A549 (cell line): ENCODE results near the gene GBGT1. TPM values are rescaled to one million over a fixed set of nuclear protein-coding genes. Genes with fewer than 3 reads are reported as not detected.

Source experiments
- ATAC-seq, 2 experiments: fragments of 200-7000 bp in 1 of 2; fragments of >200 bp in 1 of 2; cut with Nextera tagmentation in 1 of 2; cut with Tn5 transposase in 1 of 2; 3 replicates each; pipeline versions ENCODE4 v1.8.0 to v1.9.1; 2018 to 2020; ENCODE audit warnings: mild to moderate bottlenecking in 1 of 2, moderate library complexity in 1 of 2
- CTCF ChIA-PET: fragments of 300-600 bp; sonication (Branson Sonifier 250); formaldehyde crosslinking; extraction: SDS; loops from one replicate; lab custom pipeline; 2021; ENCODE audit warnings: antibody characterized with exemption, inconsistent platforms; lab: Yijun Ruan, JAX
- POLR2A ChIA-PET: fragments of 350-600 bp; formaldehyde crosslinking; extraction: SDS; loops from one replicate; lab custom pipeline; 2021; ENCODE audit warnings: antibody characterized with exemption, inconsistent platforms; lab: Yijun Ruan, JAX
- DNase-seq, 2 experiments: peaks; one replicate each; pipeline versions ENCODE4 v3.0.0 to v3.0.0-alpha.2; 2011 to 2016; ENCODE audit warnings: low read depth in 1 of 2, low spot score in 1 of 2
- FAIRE-seq: peaks from 2 replicates; lab custom pipeline; 2011; peaks lifted over from hg19 to GRCh38; lab: Jason Lieb, UNC
- H3K27ac ChIP-seq, 2 experiments: fragments of >200 bp; sonication (Bioruptor Twin); formaldehyde crosslinking; 3 replicates each; pipeline ENCODE4 v1.5.1; 2016 to 2017
- H3K4me1 ChIP-seq: fragments of >200 bp; sonication (Bioruptor Twin); formaldehyde crosslinking; 3 replicates; pipeline ENCODE4 v1.6.1; 2016
- H3K4me2 ChIP-seq: fragments of >200 bp; sonication (Bioruptor Twin); formaldehyde crosslinking; 3 replicates; pipeline ENCODE4 v1.6.1; 2016
- H3K4me3 ChIP-seq: fragments of >200 bp; sonication (Bioruptor Twin); formaldehyde crosslinking; 3 replicates; pipeline ENCODE4 v1.5.1; 2016
- H3K9me3 ChIP-seq: fragments of >200 bp; sonication (Bioruptor Twin); formaldehyde crosslinking; 3 replicates; pipeline ENCODE4 v1.6.1; 2016
- CBX2 ChIP-seq: fragments of 200-600 bp; sonication (generic); IDR thresholded peaks from 2 replicates; pipeline ENCODE4 v1.6.1; 2016; ENCODE audit warnings: low read depth, mild to moderate bottlenecking, borderline replicate concordance
- CHD2 ChIP-seq: fragments of 150-350 bp; IDR thresholded peaks from 2 replicates; pipeline ENCODE4 v1.6.1; 2014; ENCODE audit warnings: low read length; ENCODE audit not compliant: partially characterized antibody
- FOXS1 ChIP-seq: fragments of 250-450 bp; sonication (Bioruptor Pico); IDR thresholded peaks from 2 replicates; pipeline ENCODE4 v1.5.0; 2020; ENCODE audit warnings: mild to moderate bottlenecking, moderate library complexity
- HOXA7 ChIP-seq: fragments of 250-450 bp; sonication (Bioruptor Pico); IDR thresholded peaks from 2 replicates; pipeline ENCODE4 v1.5.0; 2020; ENCODE audit warnings: mild to moderate bottlenecking, moderate library complexity
- JUNB ChIP-seq: fragments of >200 bp; sonication (Bioruptor Twin); formaldehyde crosslinking; IDR thresholded peaks from 2 replicates; pipeline ENCODE4 v1.6.1; 2016
- MAZ ChIP-seq: fragments of 150-350 bp; IDR thresholded peaks from 2 replicates; pipeline ENCODE4 v1.6.1; 2014; ENCODE audit warnings: antibody characterized with exemption, low read depth, low read length, borderline replicate concordance
- RFX5 ChIP-seq: fragments of 450-650 bp; IDR thresholded peaks from 2 replicates; pipeline ENCODE4 v1.7.1; 2014; ENCODE audit warnings: antibody characterized with exemption, mild to moderate bottlenecking, moderate library complexity
- RNF2 ChIP-seq: fragments of 200-600 bp; sonication (generic); IDR thresholded peaks from 2 replicates; pipeline ENCODE4 v1.6.1; 2016; ENCODE audit warnings: low read depth, mild to moderate bottlenecking, antibody characterized with exemption, moderate library complexity, borderline replicate concordance
- SMC3 ChIP-seq: fragments of >200 bp; sonication (Bioruptor Twin); formaldehyde crosslinking; IDR thresholded peaks from 3 replicates; pipeline ENCODE4 v1.6.1; 2018; ENCODE audit warnings: inconsistent platforms
- SREBF2 ChIP-seq: fragments of 450-650 bp; IDR thresholded peaks from 2 replicates; pipeline ENCODE4 v1.6.1; 2014; ENCODE audit warnings: mild to moderate bottlenecking, moderate library complexity
- TFCP2L1 ChIP-seq: fragments of 250-450 bp; sonication (Bioruptor Pico); IDR thresholded peaks from 2 replicates; pipeline ENCODE4 v1.5.0; 2021; ENCODE audit warnings: mild to moderate bottlenecking
- TP53 ChIP-seq: fragments of 250-450 bp; sonication (Bioruptor Pico); IDR thresholded peaks from 2 replicates; pipeline ENCODE4 v1.5.0; 2021; ENCODE audit warnings: mild to moderate bottlenecking, moderate library complexity
- ZSCAN20 ChIP-seq: fragments of 250-450 bp; sonication (Bioruptor Pico); IDR thresholded peaks from 2 replicates; pipeline ENCODE4 v1.8.0; 2022; ENCODE audit warnings: mild to moderate bottlenecking, moderate library complexity
- WGBS: methylation state at CpG from one replicate; pipeline ENCODE4 v1.1.6; 2017; ENCODE audit errors: missing lambda C conversion rate; 5-methylcytosine and 5-hydroxymethylcytosine counted together
- polyA plus RNA-seq, 4 experiments: library from polyadenylated mRNA; depleted of rRNA in 3 of 4; stranded (reverse); fragments of >200 nt; fragmentation: RNase III in 1 of 4; extraction: RNeasy Plus Mini Kit Qiagen cat#74134 plus additional on column Dnase treatment in 1 of 4; gene quantifications; 2 replicates in 3 of 4; 3 replicates in 1 of 4; pipeline ENCODE4 v1.2.3, GENCODE V29; 2011 to 2017
- TF ChIP-seq, protein P1 (sequence below): fragments of >200 bp; sonication (Bioruptor Twin); formaldehyde crosslinking; IDR thresholded peaks from 3 replicates; pipeline ENCODE4 v1.6.1; 2016
- TF ChIP-seq, protein P2 (sequence below): fragments of 200-600 bp; sonication (generic); IDR thresholded peaks from 2 replicates; pipeline ENCODE4 v1.6.1; 2016; ENCODE audit warnings: antibody characterized with exemption, mild to moderate bottlenecking, moderate library complexity
- TF ChIP-seq, protein P3 (sequence below): fragments of 250-450 bp; sonication (Bioruptor Pico); IDR thresholded peaks from 2 replicates; pipeline ENCODE4 v1.5.0; 2020; ENCODE audit warnings: low read depth, mild to moderate bottlenecking, moderate library complexity
- TF ChIP-seq, protein P4 (sequence below): fragments of >200 bp; sonication (Bioruptor Twin); formaldehyde crosslinking; IDR thresholded peaks from 3 replicates; pipeline ENCODE4 v1.5.1; 2016
- TF ChIP-seq, protein P5 (sequence below): IDR thresholded peaks from 2 replicates; pipeline ENCODE4 v1.6.1; 2012

GBGT1 gene
- polyA plus RNA-seq, 2 of the 4 experiments (the other 2 are of a cell fraction) = 1.7 to 2.4 TPM

DNA sequence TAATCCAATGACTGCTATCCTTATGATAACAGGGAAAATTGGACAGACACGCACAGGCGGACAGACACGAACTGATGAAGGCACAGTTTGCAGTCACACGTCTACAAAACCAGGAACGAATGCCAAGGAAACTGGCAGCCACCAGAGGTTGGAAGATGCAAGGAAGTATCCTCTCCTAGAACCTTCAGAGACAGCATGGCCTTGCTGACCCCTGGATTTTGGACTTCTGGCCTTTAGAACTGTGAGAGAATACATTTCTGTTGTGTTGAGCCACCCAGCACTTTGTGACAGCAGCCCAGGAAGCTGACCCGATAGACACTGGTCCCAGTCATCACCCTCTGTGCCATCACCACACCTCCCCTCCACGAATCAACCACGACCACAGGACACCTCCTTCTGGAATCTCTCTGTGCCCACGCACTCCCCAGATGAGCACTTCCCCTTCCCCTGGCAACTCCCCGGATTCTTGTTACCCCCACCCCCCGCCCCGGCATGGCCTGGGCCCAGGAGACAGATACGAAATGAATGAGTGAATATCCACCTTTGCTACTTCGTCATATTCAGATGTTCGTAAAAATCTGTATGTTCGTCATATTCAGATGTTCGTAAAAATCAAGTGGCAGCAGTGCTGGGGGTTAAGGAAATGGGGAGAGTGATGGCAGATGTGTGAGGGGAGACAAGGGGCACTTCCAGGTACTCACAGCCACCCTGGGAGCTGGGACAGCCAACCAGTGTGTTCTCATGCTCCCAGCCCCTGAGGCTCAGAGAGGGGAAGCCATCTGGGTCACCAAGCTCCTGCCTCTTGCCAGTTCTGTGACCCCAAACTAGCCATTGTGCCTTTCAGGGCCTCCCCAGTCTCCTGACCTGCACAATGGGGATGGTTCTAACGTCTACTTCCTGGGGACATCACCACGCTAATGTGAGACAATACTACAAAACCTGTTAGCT, 18.5 kb downstream of the GBGT1 start:
- WGBS = 76% methylated on average over 18 of the region's 19 CpGs
- H3K27ac ChIP-seq = no peak overlapping the region
- no peak for FAIRE-seq
- peak overlapping the region; percentile 89 for H3K4me2 ChIP-seq
- H3K4me3 ChIP-seq = peak overlapping the region; percentile 39; the same call in 2 of the 3 replicates
- no peak for DNase-seq
- ChIA-PET POLR2A (interaction anchor here (0.5 to 1.5 kb wide), 5 partner anchors 10 to 384 kb away, joined by 4 to 9 read pairs (median 6); partner anchors contain the start of gene GTF3C5), CTCF (interaction anchor here (0.9 to 39.2 kb wide), 36 partner anchors 9 to 346 kb away, joined by 3 to 1284 read pairs (median 7); partner anchors contain the start of genes GTF3C5 and RALGDS)
- TF ChIP-seq, protein P1, sequence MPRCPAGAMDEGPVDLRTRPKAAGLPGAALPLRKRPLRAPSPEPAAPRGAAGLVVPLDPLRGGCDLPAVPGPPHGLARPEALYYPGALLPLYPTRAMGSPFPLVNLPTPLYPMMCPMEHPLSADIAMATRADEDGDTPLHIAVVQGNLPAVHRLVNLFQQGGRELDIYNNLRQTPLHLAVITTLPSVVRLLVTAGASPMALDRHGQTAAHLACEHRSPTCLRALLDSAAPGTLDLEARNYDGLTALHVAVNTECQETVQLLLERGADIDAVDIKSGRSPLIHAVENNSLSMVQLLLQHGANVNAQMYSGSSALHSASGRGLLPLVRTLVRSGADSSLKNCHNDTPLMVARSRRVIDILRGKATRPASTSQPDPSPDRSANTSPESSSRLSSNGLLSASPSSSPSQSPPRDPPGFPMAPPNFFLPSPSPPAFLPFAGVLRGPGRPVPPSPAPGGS = no peak
- TF ChIP-seq SREBF2 = no peak
- TF ChIP-seq, protein P2, sequence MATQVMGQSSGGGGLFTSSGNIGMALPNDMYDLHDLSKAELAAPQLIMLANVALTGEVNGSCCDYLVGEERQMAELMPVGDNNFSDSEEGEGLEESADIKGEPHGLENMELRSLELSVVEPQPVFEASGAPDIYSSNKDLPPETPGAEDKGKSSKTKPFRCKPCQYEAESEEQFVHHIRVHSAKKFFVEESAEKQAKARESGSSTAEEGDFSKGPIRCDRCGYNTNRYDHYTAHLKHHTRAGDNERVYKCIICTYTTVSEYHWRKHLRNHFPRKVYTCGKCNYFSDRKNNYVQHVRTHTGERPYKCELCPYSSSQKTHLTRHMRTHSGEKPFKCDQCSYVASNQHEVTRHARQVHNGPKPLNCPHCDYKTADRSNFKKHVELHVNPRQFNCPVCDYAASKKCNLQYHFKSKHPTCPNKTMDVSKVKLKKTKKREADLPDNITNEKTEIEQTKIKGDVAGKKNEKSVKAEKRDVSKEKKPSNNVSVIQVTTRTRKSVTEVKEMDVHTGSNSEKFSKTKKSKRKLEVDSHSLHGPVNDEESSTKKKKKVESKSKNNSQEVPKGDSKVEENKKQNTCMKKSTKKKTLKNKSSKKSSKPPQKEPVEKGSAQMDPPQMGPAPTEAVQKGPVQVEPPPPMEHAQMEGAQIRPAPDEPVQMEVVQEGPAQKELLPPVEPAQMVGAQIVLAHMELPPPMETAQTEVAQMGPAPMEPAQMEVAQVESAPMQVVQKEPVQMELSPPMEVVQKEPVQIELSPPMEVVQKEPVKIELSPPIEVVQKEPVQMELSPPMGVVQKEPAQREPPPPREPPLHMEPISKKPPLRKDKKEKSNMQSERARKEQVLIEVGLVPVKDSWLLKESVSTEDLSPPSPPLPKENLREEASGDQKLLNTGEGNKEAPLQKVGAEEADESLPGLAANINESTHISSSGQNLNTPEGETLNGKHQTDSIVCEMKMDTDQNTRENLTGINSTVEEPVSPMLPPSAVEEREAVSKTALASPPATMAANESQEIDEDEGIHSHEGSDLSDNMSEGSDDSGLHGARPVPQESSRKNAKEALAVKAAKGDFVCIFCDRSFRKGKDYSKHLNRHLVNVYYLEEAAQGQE = no peak
- no peak for TF ChIP-seq HOXA7
- TF ChIP-seq CBX2 = no peak
- TF ChIP-seq RNF2 = no peak
- TF ChIP-seq FOXS1 = no peak
- TF ChIP-seq, protein P3, sequence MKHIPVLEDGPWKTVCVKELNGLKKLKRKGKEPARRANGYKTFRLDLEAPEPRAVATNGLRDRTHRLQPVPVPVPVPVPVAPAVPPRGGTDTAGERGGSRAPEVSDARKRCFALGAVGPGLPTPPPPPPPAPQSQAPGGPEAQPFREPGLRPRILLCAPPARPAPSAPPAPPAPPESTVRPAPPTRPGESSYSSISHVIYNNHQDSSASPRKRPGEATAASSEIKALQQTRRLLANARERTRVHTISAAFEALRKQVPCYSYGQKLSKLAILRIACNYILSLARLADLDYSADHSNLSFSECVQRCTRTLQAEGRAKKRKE (CRISPR knock-in tag) = no peak
- H3K4me1 ChIP-seq = peaks cover 42% of the 10 kb centered on the region
- H3K9me3 ChIP-seq = no peaks in the 10 kb centered on the region
- no peak for ATAC-seq

DNA sequence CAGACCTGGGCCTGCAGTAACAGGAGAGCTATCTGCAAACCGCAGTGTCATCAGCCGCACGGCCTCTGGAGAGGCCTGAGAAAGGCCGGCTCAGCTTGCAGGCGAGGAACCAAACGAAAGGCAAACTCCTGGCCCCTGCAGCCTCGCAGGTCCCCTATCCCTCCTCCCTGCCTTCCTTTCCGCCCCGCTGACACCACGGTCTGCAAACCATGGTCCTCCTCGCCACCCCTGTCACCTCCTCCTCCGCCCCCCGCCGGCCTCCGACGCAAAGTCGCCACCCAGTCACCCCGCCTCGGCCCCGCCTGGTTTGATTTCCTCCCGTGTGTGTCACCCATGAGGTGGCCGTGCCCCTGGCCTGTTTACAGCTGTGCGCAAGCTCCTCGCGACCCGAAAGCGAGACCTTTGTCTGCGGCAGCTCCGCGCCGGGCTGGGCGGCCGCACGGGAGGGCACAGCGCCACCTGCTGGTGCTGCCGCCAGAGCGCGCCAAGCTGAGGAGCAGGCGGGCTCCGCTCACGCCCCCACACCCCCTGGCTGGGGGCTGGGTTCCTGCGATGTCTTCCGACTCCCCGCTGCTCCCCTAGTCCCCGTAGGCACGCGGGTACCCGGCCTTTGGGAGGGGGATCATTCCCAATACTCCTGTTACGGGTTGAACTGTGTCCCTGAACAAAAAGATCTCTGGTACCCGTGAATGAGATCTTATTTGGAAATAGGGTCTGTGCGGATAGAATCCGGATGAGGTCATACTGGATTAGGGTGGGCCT, 19.4 kb downstream of the GBGT1 start:
- POLR2A ChIA-PET = interaction anchor here (0.5 to 1.5 kb wide), 6 partner anchors 9 to 383 kb away, joined by 3 to 9 read pairs (median 5); partner anchors contain the start of genes GTF3C5 and RALGDS
- WGBS = 30% methylated on average over 19 of the region's 52 CpGs
- FAIRE-seq = no peak
- TF ChIP-seq, protein P2 = no peak
- TF ChIP-seq TP53 = no peak
- TF ChIP-seq SMC3 = peak; percentile 96
- TF ChIP-seq MAZ = peak; percentile 89; the same call in 1 of the 2 replicates
- TF ChIP-seq, protein P4, sequence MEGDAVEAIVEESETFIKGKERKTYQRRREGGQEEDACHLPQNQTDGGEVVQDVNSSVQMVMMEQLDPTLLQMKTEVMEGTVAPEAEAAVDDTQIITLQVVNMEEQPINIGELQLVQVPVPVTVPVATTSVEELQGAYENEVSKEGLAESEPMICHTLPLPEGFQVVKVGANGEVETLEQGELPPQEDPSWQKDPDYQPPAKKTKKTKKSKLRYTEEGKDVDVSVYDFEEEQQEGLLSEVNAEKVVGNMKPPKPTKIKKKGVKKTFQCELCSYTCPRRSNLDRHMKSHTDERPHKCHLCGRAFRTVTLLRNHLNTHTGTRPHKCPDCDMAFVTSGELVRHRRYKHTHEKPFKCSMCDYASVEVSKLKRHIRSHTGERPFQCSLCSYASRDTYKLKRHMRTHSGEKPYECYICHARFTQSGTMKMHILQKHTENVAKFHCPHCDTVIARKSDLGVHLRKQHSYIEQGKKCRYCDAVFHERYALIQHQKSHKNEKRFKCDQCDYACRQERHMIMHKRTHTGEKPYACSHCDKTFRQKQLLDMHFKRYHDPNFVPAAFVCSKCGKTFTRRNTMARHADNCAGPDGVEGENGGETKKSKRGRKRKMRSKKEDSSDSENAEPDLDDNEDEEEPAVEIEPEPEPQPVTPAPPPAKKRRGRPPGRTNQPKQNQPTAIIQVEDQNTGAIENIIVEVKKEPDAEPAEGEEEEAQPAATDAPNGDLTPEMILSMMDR = peak; percentile 97
- TF ChIP-seq CHD2 = peak; percentile 24
- TF ChIP-seq, protein P3 (CRISPR knock-in tag) = no peak
- 0 out of 2 replicates have a peak, but pooled peaks have one; percentile 64 for TF ChIP-seq TFCP2L1 (CRISPR knock-in tag)
- TF ChIP-seq JUNB = no peak
- no peak for TF ChIP-seq ZSCAN20
- no peak for TF ChIP-seq RFX5
- TF ChIP-seq, protein P5, sequence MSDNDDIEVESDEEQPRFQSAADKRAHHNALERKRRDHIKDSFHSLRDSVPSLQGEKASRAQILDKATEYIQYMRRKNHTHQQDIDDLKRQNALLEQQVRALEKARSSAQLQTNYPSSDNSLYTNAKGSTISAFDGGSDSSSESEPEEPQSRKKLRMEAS = peak; percentile 72

More for the DNA sequence above, 19.4 kb downstream of the GBGT1 start:
- peak; percentile 80 to 86 for DNase-seq
- Histone ChIP-seq H3K27ac (peak overlapping the region; percentile 60 to 86), H3K4me3 (peak overlapping the region; percentile 39), H3K9me3 (no peaks in the 10 kb centered on the region), H3K4me1 (peaks cover 39% of the 10 kb centered on the region), H3K4me2 (peak overlapping the region; percentile 89)
- CTCF ChIA-PET = interaction anchor here (0.6 to 39.2 kb wide), 37 partner anchors 8 to 347 kb away, joined by 3 to 1284 read pairs (median 5); partner anchors contain the start of genes GTF3C5 and RALGDS
- ATAC-seq = peak; percentile 28 to 81
